GM23248 (cell line): ENCODE results near the gene CSDE1.

Source experiments
- EZH2 ChIP-seq: fragments of 200-600 bp; sonication (generic); IDR thresholded peaks from 2 replicates; pipeline ENCODE4 v1.6.1; 2018; ENCODE audit warnings: antibody characterized with exemption, mild to moderate bottlenecking; ENCODE audit not compliant: insufficient read depth, poor library complexity, severe bottlenecking
- EZH2phosphoT487 ChIP-seq: fragments of 200-600 bp; sonication (generic); IDR thresholded peaks from 2 replicates; pipeline ENCODE4 v1.6.1; 2018; ENCODE audit warnings: antibody characterized with exemption, moderate library complexity, mild to moderate bottlenecking, low read depth; ENCODE audit not compliant: insufficient read depth

DNA sequence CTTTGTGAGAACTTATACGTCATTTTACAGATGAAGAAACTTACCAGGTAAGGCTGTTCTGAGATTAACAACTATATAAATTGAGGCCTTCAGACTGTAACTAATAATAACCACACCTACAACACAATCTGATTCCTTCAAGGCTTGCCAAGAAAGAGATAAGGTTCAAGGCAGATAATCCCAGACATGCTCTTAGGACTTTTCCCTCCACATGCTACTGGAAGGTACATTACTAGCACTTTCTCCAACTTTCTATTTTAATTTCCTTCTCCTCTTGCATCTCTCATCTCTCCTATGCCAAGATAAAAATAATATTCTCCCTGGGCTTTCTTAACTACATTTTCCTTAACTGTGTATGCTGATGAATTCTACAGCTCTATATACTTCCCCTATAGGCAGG lies 22.3 kb downstream of the CSDE1 start:
- TF ChIP-seq EZH2 (no peak), EZH2phosphoT487 (no peak)
